H7 (cell line): ENCODE data around the gene PDE4B. TPM values are rescaled to one million over a fixed set of nuclear protein-coding genes. Genes with fewer than 3 reads are reported as not detected.

Experiments
- DNase-seq: peaks from one replicate; pipeline ENCODE4 v3.0.0; 2012
- H3K27me3 ChIP-seq: 2 replicates; pipeline ENCODE4 v1.6.0; 2011; ENCODE audit warnings: mild to moderate bottlenecking, low read length; ENCODE audit not compliant: control insufficient read depth, insufficient read depth
- H3K36me3 ChIP-seq: replicated peaks from 2 replicates; pipeline ENCODE4 v1.5.1; 2011; ENCODE audit warnings: low read length; ENCODE audit not compliant: control insufficient read depth, insufficient read depth
- H3K4me3 ChIP-seq: 2 replicates; pipeline ENCODE4 v1.5.1; 2011; ENCODE audit warnings: low read depth, mild to moderate bottlenecking, control low read depth, low read length, moderate library complexity; ENCODE audit not compliant: insufficient read depth
- total RNA-seq: library from RNA; depleted of rRNA; stranded (reverse); fragments of >200 nt; shearing (Covaris generic); gene quantifications from 2 replicates; pipeline ENCODE4 v1.2.3, GENCODE V29; 2014

The PDE4B gene
- total RNA-seq, 1 experiment from 2014 or later, result 4.1 TPM

DNA sequence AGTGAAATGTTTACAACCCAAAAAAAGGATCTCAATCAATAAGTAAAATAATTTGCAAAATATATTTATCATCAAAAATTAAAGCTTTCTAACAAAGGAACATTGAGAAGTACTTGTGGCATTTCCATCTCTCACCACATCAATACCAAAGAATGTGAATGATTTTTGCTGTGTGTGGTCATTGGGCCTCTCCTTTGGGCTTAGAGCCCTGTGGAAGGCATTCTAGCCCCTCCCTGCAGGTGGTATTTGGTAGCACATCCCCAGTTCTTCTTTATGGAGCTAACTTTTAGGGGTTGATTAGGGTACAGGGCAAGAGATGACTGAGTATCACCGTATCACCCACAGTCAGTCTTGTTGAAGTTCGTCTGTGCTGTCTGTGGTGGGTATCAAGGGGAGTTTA, 447.1 kb downstream of the PDE4B start:
- H3K36me3 ChIP-seq, result no peaks in the 10 kb centered on the region
- DNase-seq, result peak; percentile 15
- H3K27me3 ChIP-seq, result no peaks in the 10 kb centered on the region
- no peak overlapping the region for H3K4me3 ChIP-seq

GRCh38 chr1:66240491-66241484, 448.1 kb downstream of the PDE4B start:
- DNase-seq, result no peak
- Histone ChIP-seq H3K4me3 (no peak overlapping the region), H3K27me3 (no peaks in the 10 kb centered on the region), H3K36me3 (no peaks in the 10 kb centered on the region)

- Histone ChIP-seq H3K36me3 (no peaks in the 10 kb centered on the region), H3K27me3 (no peaks in the 10 kb centered on the region; the same call in 1 of the 2 replicates), H3K4me3 (no peak overlapping the region)
- peak; percentile 59 for DNase-seq
Measured at GRCh38 chr1:66242646-66243547, 450.2 kb downstream of the PDE4B start.

DNA sequence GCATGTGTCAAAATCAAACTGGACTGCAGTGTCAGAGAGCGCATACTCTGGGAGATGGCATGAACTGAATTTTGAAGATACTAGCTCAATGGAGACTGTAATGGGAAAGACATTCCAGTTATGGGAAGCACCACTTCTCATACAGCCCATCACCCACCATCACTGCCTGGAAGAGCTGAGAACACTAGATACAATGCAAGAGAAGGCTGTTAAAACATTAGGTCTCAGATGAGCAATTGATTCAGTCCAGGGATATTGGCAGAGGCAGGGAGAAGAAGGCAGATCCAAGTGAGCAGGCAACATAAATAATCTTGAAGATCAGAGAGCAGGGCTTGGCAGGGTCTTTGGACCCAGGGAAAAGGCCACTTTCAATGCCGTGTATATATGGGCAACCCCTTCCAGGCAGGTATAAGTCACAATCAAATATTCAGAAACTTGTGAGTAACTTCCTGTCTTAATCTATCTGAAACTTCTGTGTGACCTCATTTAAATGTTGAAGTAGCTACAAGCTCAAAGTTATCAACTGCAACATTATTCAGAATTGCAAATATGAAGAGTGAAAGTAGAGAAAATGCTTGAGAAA, 450.9 kb downstream of the PDE4B start:
- Histone ChIP-seq H3K36me3 (no peaks in the 10 kb centered on the region), H3K27me3 (no peaks in the 10 kb centered on the region; the same call in 1 of the 2 replicates), H3K4me3 (no peak overlapping the region)
- DNase-seq, result no peak

- H3K36me3 ChIP-seq, result no peaks in the 10 kb centered on the region
- DNase-seq, result no peak
- H3K4me3 ChIP-seq, result no peak overlapping the region
- no peaks in the 10 kb centered on the region; the same call in 1 of the 2 replicates for H3K27me3 ChIP-seq
Measured at GRCh38 chr1:66244429-66244828, 451.7 kb downstream of the PDE4B start.

DNA sequence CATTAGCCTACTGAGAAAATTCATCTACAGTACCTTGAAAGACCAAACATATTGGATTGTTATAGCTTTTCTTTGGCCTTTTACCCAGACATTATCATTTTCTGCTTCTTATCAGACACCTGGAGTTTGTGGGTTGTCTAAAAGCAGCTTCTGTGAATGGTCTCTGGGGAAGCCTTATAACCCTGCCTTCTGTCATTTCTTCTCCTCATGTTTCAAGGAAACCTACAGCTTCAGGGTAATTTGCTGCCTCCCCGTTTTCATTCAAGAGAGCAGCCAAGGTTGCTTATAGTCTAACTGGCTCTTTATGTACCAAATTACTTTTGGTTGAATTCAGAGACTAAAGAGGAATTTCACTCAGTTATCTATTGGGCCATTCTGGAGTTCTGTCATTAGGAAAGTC, 453.0 kb downstream of the PDE4B start:
- no peak for DNase-seq
- H3K36me3 ChIP-seq, result no peaks in the 10 kb centered on the region
- H3K27me3 ChIP-seq, result no peaks in the 10 kb centered on the region; the same call in 1 of the 2 replicates
- no peak overlapping the region for H3K4me3 ChIP-seq

DNA sequence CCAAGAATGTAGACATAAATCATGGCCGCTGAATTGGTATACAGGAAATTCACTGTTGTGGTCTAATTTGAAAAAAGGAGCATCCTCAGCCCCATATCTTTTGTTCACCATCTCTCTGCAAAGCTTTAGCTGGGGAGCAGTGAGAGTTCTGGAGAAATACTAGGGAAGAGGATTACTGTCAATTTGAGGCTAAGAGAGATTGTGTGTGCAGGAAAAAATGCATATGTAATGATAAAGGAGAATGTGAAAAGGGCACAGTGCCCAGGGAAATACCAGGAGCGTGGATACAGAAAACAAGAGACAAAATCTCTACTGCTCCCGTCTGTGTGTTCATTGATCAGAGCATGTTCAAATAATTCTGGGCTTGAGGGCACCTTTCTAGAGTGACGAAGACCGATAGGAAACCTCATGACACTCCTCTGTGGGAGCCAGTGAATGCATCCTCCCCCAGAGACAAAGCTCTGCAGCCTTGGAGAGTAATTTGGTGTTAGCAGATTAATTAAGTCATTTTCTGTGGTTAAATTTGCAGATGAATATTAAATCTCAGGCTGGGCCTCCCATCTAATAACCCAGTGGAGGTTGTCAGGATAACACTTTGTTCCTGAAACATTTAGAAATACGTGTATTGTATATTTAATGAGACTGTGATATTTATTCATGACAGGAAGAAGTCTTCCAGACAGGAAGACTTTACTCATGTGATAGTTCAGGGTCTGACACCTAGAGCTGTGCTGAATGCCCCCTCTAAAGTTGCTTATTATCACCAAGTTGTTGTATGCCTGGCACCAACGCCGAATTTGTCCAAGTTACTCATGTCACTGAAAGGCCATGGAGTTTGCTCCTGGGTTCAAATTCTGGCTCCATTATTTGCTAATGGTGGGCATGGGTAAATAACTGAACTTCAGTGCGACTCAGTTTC, 453.9 kb downstream of the PDE4B start:
- no peak overlapping the region for H3K4me3 ChIP-seq
- no peak for DNase-seq
- no peaks in the 10 kb centered on the region for H3K36me3 ChIP-seq
- H3K27me3 ChIP-seq, result no peaks in the 10 kb centered on the region; the same call in 1 of the 2 replicates

DNA sequence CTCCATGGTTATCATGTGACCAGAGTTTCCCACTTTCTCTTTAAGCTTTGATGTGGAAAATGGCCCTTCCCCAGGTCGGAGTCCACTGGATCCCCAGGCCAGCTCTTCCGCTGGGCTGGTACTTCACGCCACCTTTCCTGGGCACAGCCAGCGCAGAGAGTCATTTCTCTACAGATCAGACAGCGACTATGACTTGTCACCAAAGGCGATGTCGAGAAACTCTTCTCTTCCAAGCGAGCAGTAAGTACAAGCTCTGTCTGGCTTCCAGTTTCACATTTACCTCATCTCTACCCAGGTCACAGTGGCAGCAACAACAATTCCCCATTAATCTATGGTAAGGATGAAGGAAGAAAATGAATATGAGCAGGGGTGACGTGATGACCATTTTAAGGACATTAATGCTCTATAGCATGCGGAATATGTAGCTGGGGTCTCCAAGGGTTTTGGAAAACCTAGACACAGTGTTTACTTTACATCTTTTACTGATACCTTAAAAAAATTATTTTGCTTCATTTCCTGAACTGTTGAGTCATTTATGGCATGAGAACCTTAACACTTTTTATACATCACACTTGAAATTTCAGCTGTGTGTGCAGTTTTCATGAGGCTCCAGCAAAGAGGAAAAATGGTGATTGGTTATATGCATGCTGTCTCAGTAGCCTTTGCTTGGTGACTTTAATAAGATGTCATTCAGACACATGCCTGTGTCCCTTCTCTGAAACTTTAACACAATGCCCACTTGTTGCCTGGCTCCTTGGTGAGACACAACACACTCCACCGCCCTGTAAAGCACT, 454.9 kb downstream of the PDE4B start:
- H3K4me3 ChIP-seq, result no peak overlapping the region
- no peaks in the 10 kb centered on the region for H3K36me3 ChIP-seq
- no peaks in the 10 kb centered on the region; the same call in 1 of the 2 replicates for H3K27me3 ChIP-seq
- no peak for DNase-seq

DNA sequence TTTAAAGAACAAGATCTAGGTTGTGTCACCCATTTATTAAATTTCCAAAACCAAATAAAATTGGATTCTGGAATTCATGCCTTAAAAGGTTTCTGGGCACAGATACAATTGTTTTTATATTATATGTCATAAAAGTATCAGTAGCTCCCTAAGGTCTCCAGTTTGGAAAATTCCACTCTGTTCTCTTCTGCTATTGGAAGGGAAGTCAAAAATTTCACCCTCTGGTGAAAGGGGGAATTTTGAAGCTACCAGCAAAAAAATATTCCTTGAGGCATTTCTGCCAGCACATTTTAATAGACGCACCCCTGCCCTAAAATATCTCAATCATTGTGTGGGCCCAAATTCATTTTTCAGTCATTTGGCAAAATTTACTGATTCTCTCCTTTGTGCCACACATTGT, 455.6 kb downstream of the PDE4B start:
- Histone ChIP-seq H3K27me3 (no peaks in the 10 kb centered on the region; the same call in 1 of the 2 replicates), H3K4me3 (no peak overlapping the region), H3K36me3 (no peaks in the 10 kb centered on the region)
- no peak for DNase-seq

- H3K27me3 ChIP-seq, result no peaks in the 10 kb centered on the region; the same call in 1 of the 2 replicates
- no peak overlapping the region for H3K4me3 ChIP-seq
- DNase-seq, result no peak
Measured at GRCh38 chr1:66248746-66249145, 456.1 kb downstream of the PDE4B start.

DNA sequence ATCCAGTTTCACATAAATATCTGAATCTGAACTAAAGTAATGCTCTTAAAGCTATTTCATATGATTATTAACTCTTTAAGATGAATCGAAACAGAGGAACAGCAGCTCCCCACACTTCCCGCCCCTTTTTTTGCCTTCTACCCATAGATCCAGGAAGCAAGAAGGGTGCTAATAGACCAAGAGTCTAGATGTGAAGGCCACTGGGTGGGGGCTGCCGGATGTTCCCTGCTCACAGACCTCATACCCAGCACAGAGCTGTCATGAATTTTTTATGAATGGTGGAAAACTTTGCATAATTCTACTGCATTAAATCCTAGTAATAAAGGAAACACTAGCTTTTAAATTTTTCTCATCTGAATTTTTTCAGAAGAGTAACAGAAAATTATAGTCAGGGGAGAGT, 457.4 kb downstream of the PDE4B start:
- DNase-seq, result no peak
- Histone ChIP-seq H3K27me3 (no peaks in the 10 kb centered on the region; the same call in 1 of the 2 replicates), H3K36me3 (no peaks in the 10 kb centered on the region), H3K4me3 (no peak overlapping the region)

More at GRCh38 chr1:66248746-66249145, 456.1 kb downstream of the PDE4B start:
- no peaks in the 10 kb centered on the region for H3K36me3 ChIP-seq

GRCh38 chr1:66250478-66250877, 457.8 kb downstream of the PDE4B start:
- DNase-seq, result no peak
- Histone ChIP-seq H3K36me3 (no peaks in the 10 kb centered on the region), H3K4me3 (no peak overlapping the region), H3K27me3 (no peaks in the 10 kb centered on the region; the same call in 1 of the 2 replicates)

- H3K36me3 ChIP-seq, result no peaks in the 10 kb centered on the region
- H3K4me3 ChIP-seq, result no peak overlapping the region
- H3K27me3 ChIP-seq, result no peaks in the 10 kb centered on the region; the same call in 1 of the 2 replicates
- no peak for DNase-seq
Measured at GRCh38 chr1:66251546-66251945, 458.9 kb downstream of the PDE4B start.
